DMS53 treated with DMSO at 0.1 percent for 48 hours (cell line): ENCODE results near the gene MRPS17.
"Not testable (repeated sequence)": the region's sequence is repeated elsewhere in the genome, so short reads cannot be mapped to it uniquely, and the experiment has no call there.

Experiments
- DNase-seq: peaks from one replicate; lab custom pipeline; 2025; ENCODE audit not compliant: unreplicated experiment; lab: John Stamatoyannopoulos, UW

MRPS17 gene

DNA sequence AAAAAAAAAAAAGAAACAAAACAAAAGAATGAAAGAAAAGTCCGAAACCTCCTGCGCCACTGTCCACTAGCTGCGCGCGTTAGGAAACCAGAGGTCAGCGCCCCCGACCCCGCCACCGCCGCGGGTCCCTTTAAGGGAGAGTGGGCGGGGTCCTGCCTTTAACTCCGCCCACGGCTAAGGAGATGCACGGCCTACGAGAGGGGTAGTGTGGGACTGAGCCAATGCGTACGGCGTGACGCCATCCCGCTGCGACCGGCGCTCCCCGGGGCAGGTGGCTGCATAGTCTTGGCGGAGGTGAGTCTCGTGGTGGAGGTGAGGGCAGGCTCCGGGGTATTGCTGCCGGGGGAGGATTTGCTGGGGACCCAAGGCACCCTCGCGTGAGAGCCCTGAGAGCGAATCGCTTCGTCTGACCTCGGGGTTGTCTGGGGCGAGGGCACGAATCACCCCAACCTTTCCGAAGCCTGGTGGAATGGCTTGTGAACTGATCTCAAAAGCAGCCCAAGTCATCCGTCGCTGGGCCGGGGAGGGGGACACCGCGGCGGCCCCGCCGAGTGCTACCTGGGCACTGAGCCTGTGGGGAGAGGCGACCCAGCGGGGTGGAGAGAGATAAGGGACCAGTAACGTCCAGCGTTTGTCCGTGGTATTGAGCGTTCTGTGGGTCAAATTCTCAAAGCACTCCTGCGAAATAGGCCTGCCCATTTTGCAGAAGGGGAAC is at the start of gene MRPS17:
Gene MRPS17 (plus strand): TSS at position 241 of the 715 bp plus-strand sequence. CDS start 1,319 bp downstream, outside the sequence.
- peak; percentile 78 for DNase-seq

- no peak for DNase-seq
Observed at GRCh38 chr7:55903985-55904759, 47.5 kb upstream of the MRPS17 start.

GRCh38 chr7:55912748-55913158 is 38.9 kb upstream of the MRPS17 start:
- DNase-seq, result no peak

- no peak for DNase-seq
Observed at GRCh38 chr7:55917771-55918170, 33.9 kb upstream of the MRPS17 start.

DNA sequence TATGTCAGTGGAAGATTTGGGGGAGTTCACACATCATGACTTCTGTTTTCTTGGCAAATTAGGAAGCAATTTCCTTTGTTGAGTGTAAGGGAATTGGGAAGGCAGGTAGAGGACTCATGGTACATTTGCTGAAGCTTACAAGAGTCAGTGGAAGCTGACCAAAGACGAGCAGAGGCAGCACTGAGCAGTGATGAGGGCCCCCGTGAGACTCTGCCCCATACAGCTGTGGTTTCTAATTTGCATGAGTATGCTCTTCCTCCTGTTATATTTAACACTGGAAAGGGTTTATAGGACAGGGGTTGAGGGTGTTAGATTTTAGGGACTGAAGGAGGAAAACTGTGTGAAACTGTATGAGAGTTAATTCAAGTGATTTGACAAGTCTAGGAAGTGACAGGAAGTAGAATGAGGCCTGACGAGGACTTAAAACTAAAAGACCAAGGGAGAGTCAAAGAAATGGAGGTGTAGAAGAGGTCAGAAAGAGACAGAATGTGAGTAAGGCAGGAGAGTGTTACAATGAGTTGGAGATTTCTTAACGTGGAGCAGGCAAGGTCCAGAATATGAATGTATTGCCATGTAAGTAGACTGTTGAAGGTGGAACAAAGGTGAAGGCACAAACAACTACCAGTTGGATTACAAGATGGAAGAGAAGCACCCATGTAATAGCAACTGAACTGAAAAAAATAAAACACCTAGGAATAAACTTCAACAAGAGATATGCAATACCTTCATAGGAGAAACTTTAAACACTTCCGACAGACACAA is 23.5 kb upstream of the MRPS17 start:
- DNase-seq, result no peak

DNA sequence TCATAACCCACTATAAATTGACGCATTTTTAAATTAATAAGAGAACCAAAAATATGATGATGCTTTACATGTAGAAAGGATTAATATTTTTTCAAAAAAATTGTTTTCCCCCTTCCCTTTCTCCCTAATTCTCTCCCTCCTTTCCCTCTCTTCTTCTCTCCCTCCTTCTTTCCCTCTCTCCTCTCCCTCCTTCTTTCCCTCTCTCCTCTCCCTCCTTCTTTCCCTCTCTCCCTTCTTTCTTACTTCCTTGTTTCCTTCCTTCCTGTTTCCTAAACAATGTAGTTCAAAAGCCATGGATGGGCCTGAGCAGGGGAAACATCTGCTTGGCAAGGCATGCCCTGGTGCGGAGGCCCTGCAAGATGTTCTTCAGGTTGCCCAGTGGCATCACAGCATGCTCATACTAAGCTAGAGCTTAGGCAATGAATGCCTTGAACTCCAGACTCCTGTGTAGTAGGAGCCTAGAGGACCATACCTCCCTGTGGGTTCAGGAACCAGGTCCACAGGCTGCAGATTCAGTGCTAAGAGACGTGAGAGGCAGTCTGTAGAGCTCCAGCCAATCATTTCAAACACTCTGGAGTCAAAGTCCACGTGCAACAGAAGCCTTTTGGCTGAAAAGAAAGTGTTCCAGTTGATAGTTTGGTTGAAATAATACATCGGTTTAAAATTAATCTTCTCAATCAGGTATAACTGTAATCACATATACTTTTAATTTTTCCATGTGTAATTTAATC is 20.1 kb upstream of the MRPS17 start:
- no peak for DNase-seq

- DNase-seq, result no peak
Observed at GRCh38 chr7:55939514-55940123, 12.1 kb upstream of the MRPS17 start.

DNA sequence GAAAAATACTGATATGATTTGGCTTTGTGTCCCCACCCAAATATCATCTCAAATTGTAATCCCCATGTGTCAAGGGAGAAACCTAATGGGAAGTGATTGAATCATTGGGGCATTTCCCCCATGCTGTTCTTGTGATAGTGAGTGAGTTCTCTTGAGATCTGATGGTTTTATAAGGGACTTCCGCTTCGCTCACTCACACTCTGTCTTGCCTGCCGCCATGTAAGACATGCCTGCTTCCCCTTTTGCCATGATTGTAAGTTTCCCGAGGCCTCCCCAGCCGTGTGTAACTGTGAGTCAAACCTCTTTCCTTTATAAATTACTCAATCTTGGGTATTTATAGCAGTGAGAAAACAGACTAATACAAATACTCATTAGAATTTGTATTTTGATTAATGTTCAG is 5.1 kb upstream of the MRPS17 start:
- DNase-seq, result no peak

GRCh38 chr7:55952352-55952671 is 635 bp downstream of the MRPS17 start:
- not testable (repeated sequence) for DNase-seq

DNA sequence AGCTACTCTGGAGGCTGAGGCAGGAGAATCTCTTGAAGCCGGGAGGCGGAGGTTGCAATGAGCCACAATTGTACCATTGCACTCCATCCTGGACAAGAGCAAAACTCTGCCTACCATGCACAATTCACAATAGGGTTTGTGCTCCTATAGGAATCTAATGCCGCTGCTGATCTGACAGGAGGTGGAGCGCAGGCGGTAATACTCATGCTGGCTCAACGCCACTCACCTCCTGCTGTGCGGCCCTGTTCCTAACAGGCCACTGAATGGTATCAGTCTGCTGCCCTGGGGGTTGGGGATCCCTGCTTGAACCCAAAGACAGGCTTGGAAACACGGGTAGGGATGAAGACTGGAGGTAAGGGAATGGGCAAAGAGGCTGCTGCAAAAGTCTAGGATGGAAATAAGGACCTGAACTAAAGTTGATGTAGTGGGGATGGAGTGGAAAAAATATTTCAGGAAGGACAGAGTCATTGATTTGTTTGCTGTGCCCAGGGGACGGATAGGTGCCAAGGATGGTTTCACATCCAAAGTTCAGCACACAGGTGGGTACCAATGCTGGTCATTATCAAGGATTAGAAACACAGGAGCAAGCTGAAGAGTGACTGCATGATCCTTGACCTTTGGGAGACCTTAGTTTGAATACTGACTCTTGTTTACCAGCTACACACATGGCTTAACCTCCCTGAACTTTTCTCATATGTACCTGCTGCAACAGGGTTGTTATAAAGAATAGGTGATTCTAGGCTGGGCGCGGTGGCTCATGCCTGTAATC is 2.2 kb downstream of the MRPS17 start:
- no peak for DNase-seq

GRCh38 chr7:55957190-55957589 is 5.5 kb downstream of the MRPS17 start:
- no peak for DNase-seq

- DNase-seq, result no peak
Observed at GRCh38 chr7:55962014-55962413, 10.3 kb downstream of the MRPS17 start.

- DNase-seq, result no peak
Observed at GRCh38 chr7:55963584-55964168, 12.0 kb downstream of the MRPS17 start.

- peak; percentile 63 for DNase-seq
Observed at GRCh38 chr7:55964261-55965099, 12.8 kb downstream of the MRPS17 start, which contains the start of gene NIPSNAP2. Gene NIPSNAP2 (plus strand): TSS chr7:55964585. CDS start chr7:55964610, 25 bp downstream.

GRCh38 chr7:55965100-55965470 is 13.4 kb downstream of the MRPS17 start:
- no peak for DNase-seq

DNA sequence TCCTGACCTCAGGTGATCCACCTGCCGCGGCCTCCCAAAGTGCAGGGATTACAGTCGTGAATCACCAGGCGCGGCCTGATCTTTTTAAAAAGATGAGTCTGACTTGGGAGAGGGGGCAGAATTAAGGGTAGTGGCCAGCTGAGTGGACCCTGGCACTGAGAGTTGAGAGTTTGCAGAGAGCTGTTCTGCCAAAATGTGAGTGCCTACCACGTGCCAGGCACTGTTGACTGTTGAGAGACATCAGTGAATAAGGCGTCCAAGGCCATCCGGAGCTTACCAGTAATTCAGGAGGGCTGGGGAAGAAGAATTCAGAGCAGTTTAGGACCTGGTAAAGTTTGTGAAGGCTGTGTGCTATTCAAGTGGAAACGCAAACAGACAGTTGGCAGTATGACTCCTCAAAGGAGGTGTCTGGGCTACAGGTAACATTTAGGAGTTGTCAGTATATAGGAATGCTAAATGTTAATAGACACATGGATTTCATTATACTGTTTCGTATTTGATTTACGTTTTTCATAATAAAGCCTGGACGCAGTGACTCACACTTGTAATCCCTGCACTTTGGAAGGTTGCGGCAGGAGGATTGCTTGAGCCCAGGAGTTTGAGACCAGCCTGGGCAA is 14.2 kb downstream of the MRPS17 start:
- no peak for DNase-seq

- no peak for DNase-seq
Observed at GRCh38 chr7:55966851-55967250, 15.2 kb downstream of the MRPS17 start.

- DNase-seq, result no peak
Observed at GRCh38 chr7:55969391-55969790, 17.7 kb downstream of the MRPS17 start.
